ENCODE measurements around the gene EEF1G.
"Not testable (repeated sequence)": the region's sequence is repeated elsewhere in the genome, so short reads cannot be mapped to it uniquely, and the experiment has no call there.

GRCh38 chr11:62581735-62582134 lies 8.0 kb upstream of the EEF1G start:
- TF ChIP-seq MXD4 (CRISPR knock-in tag; IDR thresholded peaks at IDR 0.05; ENCODE audit: borderline replicate concordance); CTCF (IDR thresholded peaks at IDR 0.05); ATF6 (CRISPR knock-in tag; IDR thresholded peaks at IDR 0.05); ATF2 (CRISPR knock-in tag; IDR thresholded peaks at IDR 0.05; ENCODE audit: borderline replicate concordance, low read depth): not testable (repeated sequence)

Measured in WTC11 (cell line).